Panc1 (cell line): ENCODE measurements around the gene DIAPH1. TPM values are rescaled to one million over a fixed set of nuclear protein-coding genes. Genes with fewer than 3 reads are reported as not detected.

ENCODE experiments used
- ATAC-seq: fragments of 200-7000 bp; cut with Tn5 transposase; 2 replicates; pipeline ENCODE4 v1.9.1; 2020; ENCODE audit warnings: mild to moderate bottlenecking, moderate library complexity
- BruUV-seq: library from RNA; stranded (reverse); fragments of 400-500 nt; replicated peaks from 2 replicates; lab custom pipeline; 2021; lab: Mats Ljungman, UMichigan
- CTCF ChIA-PET: fragments of 300-600 bp; sonication (Branson Sonifier 250); formaldehyde crosslinking; loops from one replicate; lab custom pipeline; 2022; ENCODE audit warnings: antibody characterized with exemption; lab: Charles Lee
- POLR2A ChIA-PET: fragments of 300-600 bp; sonication (Branson Sonifier 250); formaldehyde crosslinking; loops from one replicate; lab custom pipeline; 2022; ENCODE audit warnings: antibody characterized with exemption; lab: Charles Lee
- DNase-seq: peaks from one replicate; pipeline ENCODE4 v3.0.0-alpha.2; 2010; ENCODE audit warnings: low read depth, low spot score
- H3K27ac ChIP-seq: 2 replicates; pipeline ENCODE4 v1.5.1; 2011; ENCODE audit warnings: mild to moderate bottlenecking, low read length, inconsistent platforms
- H3K27me3 ChIP-seq: fragments of 200-500 bp; sonication (Bioruptor generic); 2 replicates; pipeline ENCODE4 v1.6.0; 2014; ENCODE audit warnings: low read length, inconsistent platforms; ENCODE audit not compliant: control insufficient read depth, insufficient read depth
- H3K36me3 ChIP-seq: fragments of 200-500 bp; sonication (Bioruptor generic); 2 replicates; pipeline ENCODE4 v1.5.1; 2014; ENCODE audit warnings: inconsistent platforms, mild to moderate bottlenecking, low read length, moderate library complexity; ENCODE audit not compliant: control insufficient read depth, insufficient read depth
- H3K4me1 ChIP-seq: 2 replicates; pipeline ENCODE4 v1.5.1; 2011; ENCODE audit warnings: inconsistent platforms, mild to moderate bottlenecking, low read length, moderate library complexity; ENCODE audit not compliant: control insufficient read depth, insufficient read depth
- H3K4me3 ChIP-seq, 2 experiments: 2 replicates each; pipeline ENCODE4 v1.5.1; 2011 to 2012; ENCODE audit warnings: low read depth in 2 of 2, low read length in 2 of 2, mild to moderate bottlenecking in 2 of 2, inconsistent platforms in 1 of 2, moderate library complexity in 1 of 2
- H3K9me3 ChIP-seq: fragments of 200-500 bp; sonication (Bioruptor generic); 2 replicates; pipeline ENCODE4 v1.5.1; 2014; ENCODE audit warnings: low read depth, mild to moderate bottlenecking, inconsistent platforms, low read length, moderate library complexity; ENCODE audit not compliant: control insufficient read depth, insufficient read depth
- POLR2AphosphoS5 ChIP-seq: IDR thresholded peaks from 2 replicates; pipeline ENCODE4 v1.6.1; 2012; ENCODE audit warnings: mild to moderate bottlenecking, low read depth, low read length, moderate library complexity
- SIN3A ChIP-seq: IDR thresholded peaks from 2 replicates; pipeline ENCODE4 v1.6.1; 2012; ENCODE audit warnings: low read depth, mild to moderate bottlenecking, low read length, moderate library complexity, borderline replicate concordance; ENCODE audit not compliant: insufficient read depth
- TCF7L2 ChIP-seq: IDR thresholded peaks from 2 replicates; pipeline ENCODE4 v1.6.1; 2011; ENCODE audit warnings: mild to moderate bottlenecking, low read depth, low read length, inconsistent platforms
- in situ Hi-C: cut with HindIII; loops from 2 replicates; pipeline ENCODE4 v1.10.0; 2016; ENCODE audit warnings: low sequenced_read_pairs, low pct_unique_long_range_greater_than_20kb
- intact Hi-C: fragments of 100-400 bp; cut with micrococcal nuclease; formaldehyde crosslinking; loops from one replicate; pipeline ENCODE4 v1.10.0; 2022; ENCODE audit not compliant: unreplicated experiment
- total RNA-seq: library from RNA; stranded (reverse); gene quantifications from one replicate; pipeline ENCODE4 v1.2.1, GENCODE V29; 2021; ENCODE audit not compliant: unreplicated experiment
- TF ChIP-seq, protein P1 (sequence below), 2 experiments: IDR thresholded peaks; 2 replicates each; pipeline ENCODE4 v1.6.1; 2011 to 2012; ENCODE audit warnings: low read depth in 2 of 2, control low read depth in 1 of 2, low read length in 1 of 2, mild to moderate bottlenecking in 1 of 2, moderate library complexity in 1 of 2; ENCODE audit not compliant: insufficient read depth in 1 of 2
- TF ChIP-seq, protein P2 (sequence below): fragments of 450-650 bp; IDR thresholded peaks from 2 replicates; pipeline ENCODE4 v1.5.1; 2017; ENCODE audit warnings: mild to moderate bottlenecking

Gene DIAPH1
- total RNA-seq, 1 experiment from 2014 or later = 155 TPM

DNA sequence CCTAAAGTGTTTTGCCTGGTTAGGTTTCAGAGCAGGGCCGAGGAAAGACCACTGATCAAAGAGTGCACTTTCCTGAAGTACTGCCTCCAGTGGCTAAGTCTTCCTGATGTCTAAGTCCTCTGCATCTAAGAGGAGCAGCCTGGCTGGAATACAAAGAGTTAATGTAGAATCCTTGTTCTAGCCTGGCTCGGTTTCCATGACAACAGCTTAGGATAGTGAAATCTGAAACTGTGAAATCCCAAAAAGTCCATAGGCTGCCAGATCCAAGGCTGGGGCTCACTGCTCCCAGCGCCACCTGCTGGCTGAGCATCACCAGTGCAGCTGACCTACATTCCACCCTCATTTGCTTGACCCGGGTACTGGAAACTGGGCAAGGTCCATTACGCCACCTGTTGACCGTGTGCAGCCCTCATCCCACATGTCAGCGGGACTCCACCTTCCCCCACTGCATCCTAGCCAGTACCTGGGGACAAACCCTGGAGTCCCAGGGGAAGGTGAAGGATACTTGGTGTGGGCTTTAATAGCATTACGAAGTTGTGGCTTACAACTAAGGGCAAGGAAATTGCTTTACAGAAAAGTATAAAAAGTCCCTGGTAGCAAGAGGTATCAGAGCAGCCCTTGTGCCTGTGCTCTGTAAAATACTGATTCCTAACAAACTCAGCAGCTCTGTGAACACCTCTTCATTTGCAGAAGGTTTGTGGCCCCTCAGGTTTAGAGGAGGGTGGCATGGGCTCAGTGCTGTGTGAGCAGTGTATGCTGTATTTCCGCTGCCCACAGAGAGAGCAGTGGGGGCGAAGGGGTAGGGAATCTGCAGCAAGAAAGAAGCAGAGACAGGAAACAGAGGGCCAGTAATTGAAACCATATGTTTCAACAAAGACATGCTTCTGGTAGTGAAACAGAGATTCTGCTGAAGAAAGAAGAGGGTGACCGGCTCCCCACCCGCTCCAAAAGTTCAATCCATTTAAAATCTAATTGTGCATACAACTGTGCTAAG is 93.9 kb downstream of the DIAPH1 start:
- DNase-seq (peak; percentile 84), ATAC-seq (peak; percentile 90)
- TF ChIP-seq, protein P1, sequence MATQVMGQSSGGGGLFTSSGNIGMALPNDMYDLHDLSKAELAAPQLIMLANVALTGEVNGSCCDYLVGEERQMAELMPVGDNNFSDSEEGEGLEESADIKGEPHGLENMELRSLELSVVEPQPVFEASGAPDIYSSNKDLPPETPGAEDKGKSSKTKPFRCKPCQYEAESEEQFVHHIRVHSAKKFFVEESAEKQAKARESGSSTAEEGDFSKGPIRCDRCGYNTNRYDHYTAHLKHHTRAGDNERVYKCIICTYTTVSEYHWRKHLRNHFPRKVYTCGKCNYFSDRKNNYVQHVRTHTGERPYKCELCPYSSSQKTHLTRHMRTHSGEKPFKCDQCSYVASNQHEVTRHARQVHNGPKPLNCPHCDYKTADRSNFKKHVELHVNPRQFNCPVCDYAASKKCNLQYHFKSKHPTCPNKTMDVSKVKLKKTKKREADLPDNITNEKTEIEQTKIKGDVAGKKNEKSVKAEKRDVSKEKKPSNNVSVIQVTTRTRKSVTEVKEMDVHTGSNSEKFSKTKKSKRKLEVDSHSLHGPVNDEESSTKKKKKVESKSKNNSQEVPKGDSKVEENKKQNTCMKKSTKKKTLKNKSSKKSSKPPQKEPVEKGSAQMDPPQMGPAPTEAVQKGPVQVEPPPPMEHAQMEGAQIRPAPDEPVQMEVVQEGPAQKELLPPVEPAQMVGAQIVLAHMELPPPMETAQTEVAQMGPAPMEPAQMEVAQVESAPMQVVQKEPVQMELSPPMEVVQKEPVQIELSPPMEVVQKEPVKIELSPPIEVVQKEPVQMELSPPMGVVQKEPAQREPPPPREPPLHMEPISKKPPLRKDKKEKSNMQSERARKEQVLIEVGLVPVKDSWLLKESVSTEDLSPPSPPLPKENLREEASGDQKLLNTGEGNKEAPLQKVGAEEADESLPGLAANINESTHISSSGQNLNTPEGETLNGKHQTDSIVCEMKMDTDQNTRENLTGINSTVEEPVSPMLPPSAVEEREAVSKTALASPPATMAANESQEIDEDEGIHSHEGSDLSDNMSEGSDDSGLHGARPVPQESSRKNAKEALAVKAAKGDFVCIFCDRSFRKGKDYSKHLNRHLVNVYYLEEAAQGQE (IDR thresholded peaks at IDR 0.05; ENCODE audit: insufficient read depth in 1 of 2, low read depth in 2 of 2, low read length in 1 of 2) = no peak
- TF ChIP-seq, protein P2, sequence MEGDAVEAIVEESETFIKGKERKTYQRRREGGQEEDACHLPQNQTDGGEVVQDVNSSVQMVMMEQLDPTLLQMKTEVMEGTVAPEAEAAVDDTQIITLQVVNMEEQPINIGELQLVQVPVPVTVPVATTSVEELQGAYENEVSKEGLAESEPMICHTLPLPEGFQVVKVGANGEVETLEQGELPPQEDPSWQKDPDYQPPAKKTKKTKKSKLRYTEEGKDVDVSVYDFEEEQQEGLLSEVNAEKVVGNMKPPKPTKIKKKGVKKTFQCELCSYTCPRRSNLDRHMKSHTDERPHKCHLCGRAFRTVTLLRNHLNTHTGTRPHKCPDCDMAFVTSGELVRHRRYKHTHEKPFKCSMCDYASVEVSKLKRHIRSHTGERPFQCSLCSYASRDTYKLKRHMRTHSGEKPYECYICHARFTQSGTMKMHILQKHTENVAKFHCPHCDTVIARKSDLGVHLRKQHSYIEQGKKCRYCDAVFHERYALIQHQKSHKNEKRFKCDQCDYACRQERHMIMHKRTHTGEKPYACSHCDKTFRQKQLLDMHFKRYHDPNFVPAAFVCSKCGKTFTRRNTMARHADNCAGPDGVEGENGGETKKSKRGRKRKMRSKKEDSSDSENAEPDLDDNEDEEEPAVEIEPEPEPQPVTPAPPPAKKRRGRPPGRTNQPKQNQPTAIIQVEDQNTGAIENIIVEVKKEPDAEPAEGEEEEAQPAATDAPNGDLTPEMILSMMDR = peak; percentile 100
- no peak; the same call in 1 of the 2 replicates for TF ChIP-seq POLR2AphosphoS5
- H3K36me3 ChIP-seq = peaks cover 15% of the 10 kb centered on the region
- peaks cover 35% of the 10 kb centered on the region for H3K4me1 ChIP-seq
- no peaks in the 10 kb centered on the region for H3K27me3 ChIP-seq
- no peak overlapping the region for H3K4me3 ChIP-seq
- H3K9me3 ChIP-seq = no peaks in the 10 kb centered on the region; the same call in 1 of the 2 replicates
- intact Hi-C loops (loop anchor here (1.0 to 10.0 kb wide), 3 partner anchors 50 to 170 kb away; partner anchors contain the start of genes PCDHGA4, PCDHGB1, PCDHGB2 and PCDHGB7), in situ Hi-C loops (no loop called here)
- no TSS peak for BruUV-seq
- ChIA-PET POLR2A (interaction anchor here (0.6 kb wide), 1 partner anchor 355 kb away, joined by 3 read pairs; no protein-coding TSS in a partner anchor), CTCF (interaction anchor here (0.5 to 1.6 kb wide), 8 partner anchors 11 to 466 kb away, joined by 3 to 5 read pairs (median 4); partner anchors contain the start of genes PCDHGA10, PCDHGB7 and PCDHGC3)
- H3K27ac ChIP-seq = peak overlapping the region; percentile 51

DNA sequence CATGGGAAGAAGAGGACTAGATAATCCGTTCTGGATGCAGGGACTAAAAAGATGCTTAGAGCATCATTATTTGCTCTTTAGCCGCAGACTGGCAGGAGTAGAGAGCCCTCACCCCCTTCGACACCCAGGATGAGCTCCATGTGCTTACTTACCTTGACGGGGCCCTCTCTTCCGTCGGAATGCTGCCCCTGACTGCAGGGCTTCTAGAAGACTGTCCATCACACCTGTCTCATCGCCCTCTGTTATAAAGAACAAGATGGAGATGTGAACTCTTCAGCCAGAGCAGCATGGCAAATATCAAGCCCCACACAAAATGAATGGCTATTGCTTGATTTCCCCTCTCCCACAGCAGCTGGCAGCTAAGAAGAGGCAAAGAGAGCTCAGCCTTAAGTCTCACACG is 94.8 kb downstream of the DIAPH1 start:
- ATAC-seq (no peak), DNase-seq (no peak)
- Histone ChIP-seq H3K9me3 (no peaks in the 10 kb centered on the region; the same call in 1 of the 2 replicates), H3K4me3 (no peak overlapping the region), H3K27me3 (no peaks in the 10 kb centered on the region), H3K27ac (peak overlapping the region; percentile 51), H3K4me1 (peaks cover 35% of the 10 kb centered on the region), H3K36me3 (peaks cover 15% of the 10 kb centered on the region)
- in situ Hi-C loops (no loop called here), intact Hi-C loops (loop anchor here (1.0 to 10.0 kb wide), 4 partner anchors 45 to 169 kb away; partner anchors contain the start of genes PCDHGA4, PCDHGB1, PCDHGB2 and PCDHGB7)
- TF ChIP-seq, protein P1 (IDR thresholded peaks at IDR 0.05; ENCODE audit: insufficient read depth in 1 of 2, low read depth in 2 of 2, low read length in 1 of 2) = no peak
- TF ChIP-seq POLR2AphosphoS5 (no peak), SIN3A (no peak), TCF7L2 (no peak)
- TF ChIP-seq, protein P2 = no peak
- ChIA-PET CTCF (interaction anchor here (0.6 to 1.6 kb wide), 6 partner anchors 10 to 111 kb away, joined by 3 to 5 read pairs (median 4); partner anchors contain the start of genes PCDHGA10, PCDHGB7 and PCDHGC3), POLR2A (no interaction called here)
- no TSS peak for BruUV-seq
